ENCODE results near the gene RIOK1.
"Not testable (repeated sequence)": the region's sequence is repeated elsewhere in the genome, so short reads cannot be mapped to it uniquely, and the experiment has no call there.

The RIOK1 gene

GRCh38 chr6:7343546-7344475 is 45.8 kb upstream of the RIOK1 start:
- Histone ChIP-seq H3K9me3 (replicated peaks; ENCODE audit: insufficient read depth, low read length) (no peaks in the 10 kb centered on the region), H3K9ac (ENCODE audit: low read length) (no peak overlapping the region), H3K4me1 (ENCODE audit: low read length) (no peaks in the 10 kb centered on the region), H3K36me3 (replicated peaks; ENCODE audit: insufficient read depth, low read length) (no peaks in the 10 kb centered on the region), H3K9me2 (replicated peaks; ENCODE audit: insufficient read depth, low read length) (no peaks in the 10 kb centered on the region), H4K20me1 (ENCODE audit: insufficient read depth, low read length) (no peaks in the 10 kb centered on the region), H3K4me2 (ENCODE audit: low read depth, low read length) (no peak overlapping the region), H2AFZ (ENCODE audit: low read length) (no peak overlapping the region), H3K27ac (ENCODE audit: low read length) (no peak overlapping the region), H3K4me3 (ENCODE audit: low read length) (no peak overlapping the region), H3F3A (ENCODE audit: insufficient read depth, low read length) (no peaks in the 10 kb centered on the region), H3K27me3 (replicated peaks; ENCODE audit: insufficient read depth, low read length) (no peaks in the 10 kb centered on the region), H3K79me2 (ENCODE audit: low read length) (no peaks in the 10 kb centered on the region)
- no peak for DNase-seq
- TF ChIP-seq EZH2phosphoT487 (IDR thresholded peaks at IDR 0.05; ENCODE audit: low read length), result no peak
- no peak for TF ChIP-seq CTCF (IDR thresholded peaks at IDR 0.05; ENCODE audit: low read length)
- no peak for TF ChIP-seq EZH2 (optimal IDR thresholded peaks at IDR 0.05; ENCODE audit: low read depth, low read length)

GRCh38 chr6:7344773-7345450 is 44.7 kb upstream of the RIOK1 start:
- H3K4me2 ChIP-seq (ENCODE audit: low read depth, low read length); H3K9me2 ChIP-seq (replicated peaks; ENCODE audit: insufficient read depth, low read length); H3K27ac ChIP-seq (ENCODE audit: low read length); H3K27me3 ChIP-seq (replicated peaks; ENCODE audit: insufficient read depth, low read length); H4K20me1 ChIP-seq (ENCODE audit: insufficient read depth, low read length); H2AFZ ChIP-seq (ENCODE audit: low read length); H3K36me3 ChIP-seq (replicated peaks; ENCODE audit: insufficient read depth, low read length); H3K4me3 ChIP-seq (ENCODE audit: low read length); DNase-seq; H3K79me2 ChIP-seq (ENCODE audit: low read length); H3F3A ChIP-seq (ENCODE audit: insufficient read depth, low read length); H3K9ac ChIP-seq (ENCODE audit: low read length); H3K9me3 ChIP-seq (replicated peaks; ENCODE audit: insufficient read depth, low read length); H3K4me1 ChIP-seq (ENCODE audit: low read length): not testable (repeated sequence)

- H3K9me3 ChIP-seq (replicated peaks; ENCODE audit: insufficient read depth, low read length); H2AFZ ChIP-seq (ENCODE audit: low read length); H3K4me2 ChIP-seq (ENCODE audit: low read depth, low read length); H3K4me3 ChIP-seq (ENCODE audit: low read length); H3F3A ChIP-seq (ENCODE audit: insufficient read depth, low read length); H3K27me3 ChIP-seq (replicated peaks; ENCODE audit: insufficient read depth, low read length); H3K4me1 ChIP-seq (ENCODE audit: low read length); H4K20me1 ChIP-seq (ENCODE audit: insufficient read depth, low read length); DNase-seq; H3K36me3 ChIP-seq (replicated peaks; ENCODE audit: insufficient read depth, low read length); H3K27ac ChIP-seq (ENCODE audit: low read length); H3K9ac ChIP-seq (ENCODE audit: low read length); H3K79me2 ChIP-seq (ENCODE audit: low read length); H3K9me2 ChIP-seq (replicated peaks; ENCODE audit: insufficient read depth, low read length): not testable (repeated sequence)
Observed at GRCh38 chr6:7347551-7347997, 42.0 kb upstream of the RIOK1 start.

- H3K27me3 ChIP-seq (replicated peaks; ENCODE audit: insufficient read depth, low read length); H2AFZ ChIP-seq (ENCODE audit: low read length); H3K4me2 ChIP-seq (ENCODE audit: low read depth, low read length); H3K4me1 ChIP-seq (ENCODE audit: low read length); H3K9ac ChIP-seq (ENCODE audit: low read length); H3K4me3 ChIP-seq (ENCODE audit: low read length); H3K9me2 ChIP-seq (replicated peaks; ENCODE audit: insufficient read depth, low read length); H3F3A ChIP-seq (ENCODE audit: insufficient read depth, low read length); H4K20me1 ChIP-seq (ENCODE audit: insufficient read depth, low read length); H3K9me3 ChIP-seq (replicated peaks; ENCODE audit: insufficient read depth, low read length); H3K79me2 ChIP-seq (ENCODE audit: low read length); H3K27ac ChIP-seq (ENCODE audit: low read length); H3K36me3 ChIP-seq (replicated peaks; ENCODE audit: insufficient read depth, low read length); DNase-seq: not testable (repeated sequence)
Observed at GRCh38 chr6:7350591-7350990, 39.0 kb upstream of the RIOK1 start.

GRCh38 chr6:7351916-7352315 is 37.7 kb upstream of the RIOK1 start:
- not testable (repeated sequence) for H3K36me3 ChIP-seq (replicated peaks; ENCODE audit: insufficient read depth, low read length); H3K9ac ChIP-seq (ENCODE audit: low read length); H3K4me2 ChIP-seq (ENCODE audit: low read depth, low read length); H3K4me3 ChIP-seq (ENCODE audit: low read length); H4K20me1 ChIP-seq (ENCODE audit: insufficient read depth, low read length); H2AFZ ChIP-seq (ENCODE audit: low read length); H3K27me3 ChIP-seq (replicated peaks; ENCODE audit: insufficient read depth, low read length); H3K4me1 ChIP-seq (ENCODE audit: low read length); H3F3A ChIP-seq (ENCODE audit: insufficient read depth, low read length); H3K9me3 ChIP-seq (replicated peaks; ENCODE audit: insufficient read depth, low read length); DNase-seq; H3K79me2 ChIP-seq (ENCODE audit: low read length); H3K27ac ChIP-seq (ENCODE audit: low read length); H3K9me2 ChIP-seq (replicated peaks; ENCODE audit: insufficient read depth, low read length)

All from MM.1S (cell line).